NCI-H774 (cell line): Measurements from ENCODE around the gene CCDC81.
"Not testable (repeated sequence)": the region's sequence is repeated elsewhere in the genome, so short reads cannot be mapped to it uniquely, and the experiment has no call there.

ENCODE experiments used
- DNase-seq: peaks from one replicate; lab custom pipeline; 2025; lab: John Stamatoyannopoulos, UW

Gene CCDC81

DNA sequence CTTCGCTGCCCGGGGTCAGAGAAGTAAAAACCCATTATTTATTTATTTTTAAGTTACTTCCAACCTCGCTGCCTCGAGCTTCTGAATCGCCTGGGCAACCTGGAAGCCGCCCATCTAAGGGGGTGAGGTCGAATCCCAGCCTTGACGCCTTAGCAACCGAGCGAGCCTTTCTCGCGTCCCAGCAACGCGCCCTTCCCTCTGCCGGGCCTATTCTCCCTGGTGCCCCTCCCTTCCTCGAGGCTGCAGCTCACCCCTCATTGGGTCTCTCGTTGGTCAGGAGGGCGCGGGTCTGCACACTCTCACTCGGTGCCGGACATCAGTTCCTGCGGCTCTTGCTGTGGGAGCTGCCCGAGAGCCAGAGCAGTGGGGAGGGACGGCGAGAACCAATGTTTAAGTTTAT, at the start of gene CCDC81:
Gene CCDC81 (plus strand): TSS at position 302 of the 400 bp plus-strand sequence. CDS start 277 bp downstream, outside the sequence.
- no peak for DNase-seq

DNA sequence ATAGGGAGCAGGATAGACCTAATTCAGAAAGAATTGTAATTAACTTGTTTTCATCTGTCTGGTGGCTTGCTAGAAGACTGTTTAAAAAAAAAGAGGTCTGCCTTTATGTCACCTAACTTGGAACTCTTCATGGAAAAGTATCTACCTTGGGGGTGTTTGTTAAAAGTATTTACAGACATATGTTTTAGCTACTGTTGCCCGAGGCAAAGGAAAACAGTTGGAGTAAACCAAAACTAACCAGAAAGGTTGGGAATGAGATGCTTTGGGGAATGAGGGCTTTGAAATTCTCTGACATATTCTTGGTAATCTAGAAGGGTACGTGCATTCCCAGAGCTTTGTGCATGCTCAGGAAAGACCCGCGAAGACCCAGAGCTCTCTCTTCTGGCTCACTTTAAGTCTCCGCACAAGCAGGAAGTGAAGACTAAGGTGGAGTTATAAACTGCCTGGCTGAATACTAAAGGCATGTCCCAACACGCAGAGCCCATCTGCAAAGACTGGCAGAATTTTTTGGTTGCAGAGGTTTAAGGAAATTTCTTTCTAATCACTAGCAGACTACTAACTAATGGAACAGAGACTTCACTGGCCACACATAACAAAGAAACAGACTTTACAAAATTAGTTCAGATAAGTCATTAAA, 39.4 kb upstream of the CCDC81 start:
- no peak for DNase-seq

DNA sequence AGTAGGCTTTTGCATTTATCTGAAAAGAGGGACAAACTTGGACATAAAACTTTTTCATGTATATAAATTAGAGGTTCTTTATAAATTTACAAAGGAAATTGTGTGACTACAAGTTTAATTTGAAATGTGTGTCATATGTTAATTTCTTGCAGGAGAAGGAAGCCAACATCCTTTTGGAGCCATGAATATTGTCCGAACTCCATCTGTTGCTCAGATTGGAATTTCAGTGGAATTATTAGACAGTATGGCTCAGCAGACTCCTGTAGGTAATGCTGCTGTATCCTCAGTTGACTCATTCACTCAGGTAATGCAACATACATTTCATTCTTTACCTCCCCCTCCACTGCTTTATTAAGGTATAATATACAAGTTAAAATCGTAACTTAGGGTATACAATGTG, 37.5 kb upstream of the CCDC81 start:
- DNase-seq = no peak

DNA sequence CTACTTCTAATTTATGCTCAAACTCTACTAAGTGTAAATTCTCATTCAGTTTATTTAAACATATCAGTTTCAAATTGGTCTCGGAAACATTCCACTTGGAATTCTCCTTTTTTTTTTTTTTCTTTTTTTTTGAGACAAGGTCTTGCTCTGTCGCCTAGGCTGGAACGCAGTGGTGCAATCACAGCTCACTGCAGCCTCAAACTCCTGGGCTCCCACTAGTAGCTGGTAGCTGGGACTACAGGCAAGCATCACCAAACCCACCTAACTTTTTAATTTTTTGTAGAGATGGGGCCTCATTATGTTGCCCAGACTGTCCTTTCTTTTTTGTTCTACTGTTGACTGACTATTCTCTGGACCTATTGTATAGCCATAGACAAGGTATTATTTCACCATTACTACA, 33.3 kb upstream of the CCDC81 start:
- no peak for DNase-seq

DNA sequence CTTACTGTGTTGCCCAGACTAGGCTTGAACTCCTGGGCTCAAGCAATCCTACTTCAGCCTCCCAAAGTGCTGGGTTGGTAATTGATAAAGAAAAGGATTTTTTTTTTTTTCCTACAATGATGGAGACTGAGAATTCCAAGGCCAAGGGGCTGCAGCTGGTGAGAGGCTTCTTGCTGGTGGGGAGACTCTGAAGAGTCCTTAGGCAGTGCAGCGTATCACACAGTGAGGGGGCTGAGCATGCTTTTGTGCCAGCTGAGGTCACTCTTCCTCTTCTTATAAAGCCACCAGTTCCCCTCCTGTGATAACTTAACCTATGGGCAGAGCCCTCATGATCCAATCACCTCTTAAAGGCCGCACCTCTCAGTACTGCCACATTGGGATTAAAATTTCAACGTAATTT, 28.2 kb upstream of the CCDC81 start:
- DNase-seq = no peak

DNA sequence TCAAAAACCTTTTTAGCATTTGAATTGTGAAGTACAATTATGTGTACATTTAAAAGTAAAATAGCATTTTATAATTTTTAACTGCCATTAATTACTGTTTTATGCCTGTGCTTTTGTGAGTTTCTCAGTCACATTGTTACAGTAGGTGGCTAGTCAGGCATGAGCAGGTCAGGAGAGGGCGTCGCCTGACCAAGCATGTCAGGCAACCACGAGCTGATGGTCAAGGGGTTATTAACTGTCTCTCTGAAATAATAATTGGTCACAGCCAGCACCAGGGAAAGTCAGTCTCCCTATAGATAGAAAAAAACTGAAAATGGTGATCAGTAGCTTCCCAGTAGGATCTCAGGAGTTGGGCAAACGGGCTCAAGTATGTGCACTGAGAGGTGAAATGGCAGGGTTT, 19.4 kb upstream of the CCDC81 start:
- DNase-seq = no peak

DNA sequence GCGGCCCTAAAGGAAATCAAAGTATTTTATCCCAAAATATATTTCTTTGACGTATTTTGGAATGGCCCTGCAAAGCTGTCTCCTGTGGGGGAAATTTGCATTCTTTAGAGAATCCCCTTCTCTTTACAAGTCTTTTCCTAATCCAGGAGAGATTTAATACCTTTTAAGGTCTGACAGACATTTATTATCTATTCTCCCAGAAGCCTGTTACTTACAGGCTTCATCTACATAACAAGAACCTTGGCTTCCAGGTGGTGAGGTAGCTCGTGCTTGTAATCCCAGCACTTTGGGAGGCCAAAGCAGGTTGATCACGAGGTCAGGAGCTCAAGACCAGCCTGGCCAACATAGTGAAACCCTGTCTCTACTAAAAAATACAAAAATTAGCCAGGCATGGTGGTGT, 17.3 kb upstream of the CCDC81 start:
- not testable (repeated sequence) for DNase-seq

DNA sequence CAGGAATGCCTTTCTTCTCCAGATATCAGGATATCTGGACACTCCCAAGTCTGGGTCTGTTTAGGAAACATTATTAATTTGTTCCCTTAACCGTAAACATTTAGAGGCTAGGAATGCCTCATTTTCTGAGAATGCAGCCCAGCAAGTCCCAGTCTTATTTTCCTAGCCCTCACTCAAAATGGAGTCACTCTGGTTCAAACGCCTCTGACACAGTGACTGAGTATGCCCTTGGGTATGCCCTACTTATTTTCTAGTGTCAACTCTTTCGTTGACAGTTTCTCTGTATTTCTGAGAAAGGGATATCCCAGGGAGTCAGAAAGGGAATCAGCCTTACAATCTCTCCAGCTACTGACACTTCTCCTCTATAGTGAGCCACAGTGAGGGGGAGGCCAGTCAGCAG, 16.0 kb upstream of the CCDC81 start:
- no peak for DNase-seq

DNA sequence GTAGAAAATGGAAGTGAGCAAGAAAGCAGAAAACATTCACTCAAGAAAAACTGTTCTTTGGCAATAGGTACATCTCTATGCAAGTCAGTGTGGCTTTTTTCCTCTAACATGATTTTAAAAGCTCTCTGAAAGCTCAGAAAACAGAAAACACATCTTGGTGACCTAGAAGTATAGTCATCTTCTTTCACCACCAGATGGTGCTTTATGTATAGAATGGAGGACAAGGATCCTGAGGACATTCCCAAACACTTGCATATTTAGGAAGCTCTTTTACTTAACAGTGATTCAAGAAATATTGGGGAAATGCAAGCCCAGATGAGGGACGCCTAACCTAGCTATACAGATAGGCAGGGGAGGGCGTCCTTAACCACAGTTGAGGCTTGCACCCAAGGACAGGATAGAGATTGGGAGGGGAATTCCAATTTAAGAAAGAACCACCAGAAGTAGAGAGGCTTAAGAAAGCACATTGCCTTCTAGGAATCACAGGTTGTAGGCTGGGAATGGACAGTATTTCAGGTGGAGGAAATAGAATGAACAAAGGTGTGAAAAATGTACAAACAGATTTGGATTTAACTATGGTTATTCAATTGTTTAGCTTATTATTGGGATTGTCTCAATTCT, 13.8 kb upstream of the CCDC81 start:
- no peak for DNase-seq

DNA sequence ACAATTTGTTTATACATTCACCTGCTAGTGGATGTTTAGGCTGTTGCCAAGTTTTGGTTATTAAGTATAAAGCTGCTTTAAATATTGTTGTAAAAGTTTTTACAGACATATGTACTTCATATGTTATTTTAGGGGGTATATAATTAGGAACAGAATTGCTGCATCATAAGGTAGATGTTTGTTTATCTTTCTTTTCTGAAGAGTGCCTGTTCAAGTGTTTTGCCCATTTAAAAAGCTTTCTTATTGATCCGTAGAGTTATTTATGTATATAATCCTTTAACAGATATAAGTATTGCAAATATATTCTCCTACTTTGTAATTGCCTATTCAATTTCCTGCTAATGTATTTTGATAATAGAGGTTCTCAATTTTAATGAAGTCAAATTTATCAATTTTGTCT, 11.3 kb upstream of the CCDC81 start:
- DNase-seq = no peak

DNA sequence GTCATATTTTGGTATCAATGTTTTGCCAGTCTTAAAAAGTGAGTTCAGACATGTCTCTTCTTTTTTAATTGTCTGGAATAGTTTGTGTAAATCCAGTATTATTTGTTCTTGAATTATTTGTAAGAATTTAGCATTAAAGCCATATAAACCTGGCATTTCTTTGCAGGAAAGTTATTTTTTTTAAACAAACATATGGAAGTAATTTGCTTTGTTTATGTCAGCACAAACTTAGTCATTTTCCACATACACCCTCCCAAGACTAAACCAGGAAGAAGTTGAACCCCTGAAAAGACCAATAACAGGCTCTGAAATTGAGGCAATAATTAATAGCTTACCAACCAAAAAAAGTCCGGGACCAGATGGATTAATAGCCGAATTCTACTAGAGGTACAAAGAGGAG, 9.1 kb upstream of the CCDC81 start:
- no peak for DNase-seq

DNA sequence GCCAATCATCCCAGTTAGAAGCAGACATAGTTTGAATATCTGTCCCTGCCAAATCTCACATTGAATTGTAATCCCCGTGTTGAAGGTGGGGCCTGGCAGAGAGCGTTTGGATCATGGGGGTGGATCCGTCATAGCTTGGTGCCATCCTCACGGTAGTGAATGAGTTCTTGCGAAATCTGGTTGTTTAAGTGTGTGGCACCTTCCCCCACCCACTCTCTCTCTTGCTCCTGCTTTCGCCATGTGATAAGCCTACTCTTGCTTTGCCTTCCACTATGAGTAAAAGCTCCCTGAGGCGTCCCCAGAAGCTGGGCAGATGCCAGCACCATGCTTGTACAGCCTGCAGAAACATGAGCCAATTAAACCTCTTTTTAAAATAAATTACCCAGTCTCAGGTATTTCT, 5.0 kb upstream of the CCDC81 start:
- no peak for DNase-seq

DNA sequence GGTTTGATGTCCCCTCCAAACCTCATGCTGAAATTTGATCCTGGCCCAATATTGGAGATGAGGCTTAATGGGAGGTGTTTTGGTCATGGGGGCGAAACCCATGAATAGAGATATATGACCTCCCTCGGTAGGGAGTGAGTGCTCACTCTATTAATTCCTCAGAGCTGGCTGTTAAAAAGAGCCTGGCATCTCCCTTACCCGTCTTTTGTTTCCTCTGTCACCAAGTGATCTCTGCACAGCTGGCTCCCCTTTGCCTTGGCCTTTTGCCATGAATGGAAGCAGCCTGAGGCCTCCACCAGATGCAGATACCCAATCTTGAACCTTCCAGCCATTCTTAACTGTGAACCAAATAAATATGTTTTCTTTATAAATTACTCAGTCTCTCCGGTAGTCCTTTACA, 4.5 kb upstream of the CCDC81 start:
- no peak for DNase-seq

DNA sequence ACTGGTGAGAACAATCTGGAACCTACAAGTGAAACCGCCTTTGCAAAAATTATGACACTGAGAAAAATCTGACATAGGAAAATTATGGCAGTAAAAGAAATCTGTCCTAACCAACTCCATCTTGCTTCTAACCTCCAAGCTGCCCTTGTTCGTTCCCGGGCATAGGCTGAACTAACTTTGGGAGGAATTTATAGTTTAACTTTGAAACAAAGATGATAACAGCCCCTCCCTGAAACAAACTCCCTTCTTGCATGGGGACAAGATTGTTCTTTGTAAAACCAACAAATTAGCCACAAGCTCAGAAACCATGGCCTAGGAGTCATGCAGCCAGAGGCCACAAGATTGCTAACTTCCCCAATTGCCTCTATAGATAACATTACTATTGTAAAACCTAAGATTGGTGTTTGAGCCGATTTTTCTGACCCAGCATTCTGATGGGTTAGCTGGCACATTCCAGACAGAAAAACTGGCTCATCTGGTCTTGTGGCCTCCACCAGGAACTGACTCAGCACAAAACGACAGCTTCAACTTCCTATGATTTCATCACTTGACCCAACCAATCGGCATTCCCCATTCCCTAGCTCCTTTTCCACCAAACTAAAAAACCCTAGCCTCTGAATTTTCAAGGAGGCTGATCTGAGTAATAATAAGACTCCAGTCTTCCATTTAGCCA, 3.6 kb upstream of the CCDC81 start:
- DNase-seq = no peak

DNA sequence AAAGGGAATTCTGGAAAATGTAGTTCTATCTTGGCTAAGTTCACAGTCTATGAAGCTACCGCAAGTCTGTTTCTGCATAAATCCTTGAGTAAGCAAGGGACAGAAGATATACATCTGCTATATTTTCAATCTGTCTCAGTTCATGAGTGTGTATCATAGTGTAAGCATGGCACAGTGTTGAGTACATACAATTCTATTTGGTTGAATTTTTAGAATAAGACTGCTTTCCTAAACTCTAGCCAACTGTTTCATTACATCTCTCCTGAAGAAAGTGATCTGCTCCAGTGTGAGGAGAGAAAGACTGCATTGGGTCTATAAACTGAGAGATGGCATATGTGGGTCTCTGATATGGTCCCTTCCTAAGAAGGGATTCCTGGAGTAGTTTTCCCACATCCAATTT, 2.6 kb upstream of the CCDC81 start:
- DNase-seq = no peak

DNA sequence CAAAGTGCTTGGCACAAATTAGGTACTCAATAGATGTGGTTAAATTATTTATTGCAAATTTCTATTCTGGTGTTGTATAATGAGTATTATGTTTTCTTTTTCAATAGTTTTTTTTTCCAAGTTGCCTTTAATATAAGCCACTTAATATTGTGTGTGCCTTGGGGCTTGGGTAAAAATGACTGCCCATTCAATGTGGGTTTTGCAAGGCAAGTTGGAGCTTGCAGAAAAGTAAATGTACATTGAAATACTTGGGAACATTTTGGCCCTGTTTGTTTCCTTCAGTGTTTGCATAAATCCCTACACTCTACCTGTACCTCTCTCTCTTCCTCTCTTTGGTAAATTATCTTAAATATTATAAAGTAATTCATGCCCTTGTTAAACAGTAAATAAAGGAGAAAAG, 2.1 kb upstream of the CCDC81 start:
- DNase-seq = no peak

DNA sequence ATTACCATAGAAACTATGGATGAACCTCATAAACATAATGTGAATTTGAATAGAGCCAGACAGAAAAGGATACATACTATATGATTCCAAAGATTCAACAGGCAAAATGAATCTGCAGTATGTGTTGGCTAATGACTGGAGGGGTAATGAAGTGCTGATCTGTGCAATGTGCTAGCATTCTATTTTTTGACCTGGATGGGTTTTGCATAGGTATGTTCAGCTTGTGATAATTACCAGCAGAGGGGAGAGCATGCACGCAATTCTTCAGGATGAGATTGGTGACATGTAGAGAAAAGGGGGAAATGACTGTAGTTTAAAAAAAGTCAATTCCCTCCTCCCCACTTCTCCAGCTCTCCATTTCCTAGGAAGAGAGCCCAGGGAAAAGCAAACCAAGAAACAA, 618 bp upstream of the CCDC81 start:
- DNase-seq = no peak

DNA sequence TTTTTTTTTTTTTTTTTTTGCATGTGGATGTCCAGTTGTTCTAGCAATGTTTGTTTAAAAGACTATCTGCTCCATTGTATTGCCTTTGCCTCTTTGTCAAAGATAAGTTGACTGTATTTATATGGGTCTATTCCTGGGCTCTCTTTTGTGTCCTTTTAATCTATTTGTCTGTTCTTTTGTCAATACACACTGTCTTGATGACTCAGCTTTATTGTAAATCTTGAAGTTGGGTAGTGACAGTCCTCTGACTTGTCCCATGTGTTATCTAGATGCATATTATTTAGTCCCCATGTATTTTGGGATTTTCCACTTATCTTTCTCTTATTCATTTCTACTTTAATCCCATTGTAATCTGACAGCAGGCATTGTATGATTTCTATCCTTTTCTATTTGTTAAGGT, 3.3 kb downstream of the CCDC81 start:
- DNase-seq = no peak

DNA sequence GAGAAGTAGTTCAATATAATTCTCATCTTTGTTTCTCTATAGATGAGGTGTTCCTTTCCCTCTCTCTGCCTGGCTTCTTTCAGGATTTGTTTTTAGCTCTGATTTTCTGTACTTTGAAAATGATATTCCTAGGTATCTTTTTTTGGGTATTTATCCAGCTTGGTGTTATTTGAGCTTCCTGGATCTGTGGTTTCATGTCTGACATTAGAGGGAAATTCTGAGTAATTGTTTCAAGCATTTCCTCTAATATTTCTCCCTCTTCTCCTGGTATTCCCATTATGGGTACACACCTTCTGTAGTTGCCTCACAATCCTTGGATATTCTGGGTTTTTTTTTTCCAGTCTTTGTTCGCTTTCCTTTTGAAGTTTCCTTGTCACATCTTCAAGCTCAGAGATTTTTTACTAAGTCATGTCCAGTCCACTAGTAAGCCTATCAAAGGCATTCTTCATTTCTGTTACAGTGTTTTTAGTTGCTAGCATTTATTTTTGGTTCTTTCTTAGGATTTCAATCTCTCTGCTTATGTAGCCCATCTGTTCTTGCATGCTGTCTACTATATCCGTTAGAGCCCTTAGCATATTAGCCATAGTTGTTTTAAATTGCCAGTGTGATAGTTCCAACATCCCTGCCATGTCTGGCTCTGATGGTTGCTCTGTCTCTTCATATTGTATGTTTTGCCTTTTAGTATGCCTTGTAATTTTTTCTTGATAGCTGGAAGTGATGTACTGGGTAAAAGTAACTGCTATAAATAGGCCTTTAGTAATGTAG, 5.8 kb downstream of the CCDC81 start:
- no peak for DNase-seq

DNA sequence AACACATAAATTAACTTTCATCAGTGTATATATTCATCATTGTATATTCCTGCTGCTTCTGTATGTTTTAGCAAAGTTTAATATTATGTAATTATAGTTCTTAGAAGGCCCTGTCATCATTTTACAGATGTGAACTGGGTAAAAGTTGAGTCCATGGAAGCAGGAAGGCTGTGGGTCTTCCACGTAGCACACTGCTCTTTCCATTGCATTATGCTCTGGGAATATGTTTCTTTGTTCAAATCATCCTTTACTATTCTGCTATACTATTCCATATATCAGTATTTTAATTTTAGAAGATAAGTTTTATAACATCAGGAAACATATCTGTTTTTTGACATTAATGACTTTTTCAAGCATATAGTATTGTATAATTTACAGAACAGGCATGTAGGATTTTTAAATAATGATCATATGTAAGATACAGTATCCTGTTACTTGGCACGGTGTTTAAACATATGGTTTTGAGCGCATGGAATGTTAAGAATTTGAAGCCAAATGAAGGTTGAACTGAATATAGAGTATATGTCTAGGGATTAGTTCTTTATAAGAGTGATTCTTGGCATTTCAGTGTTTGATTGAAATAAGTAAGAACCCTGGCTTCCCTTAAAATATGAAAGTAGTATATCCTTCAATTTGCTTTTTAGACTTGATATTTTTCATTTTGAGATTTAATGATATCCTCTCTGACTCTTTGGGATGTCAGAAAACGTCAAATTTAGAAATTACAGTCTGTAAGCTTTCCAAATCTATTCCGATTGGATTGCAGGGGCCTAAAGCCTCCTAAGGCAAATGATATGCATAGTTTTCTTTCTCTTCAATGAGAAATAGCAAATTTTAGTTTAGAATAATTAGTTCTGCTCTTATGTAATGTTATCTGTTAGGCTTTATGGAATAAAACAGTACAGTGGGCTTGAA, 8.6 kb downstream of the CCDC81 start:
- no peak for DNase-seq

DNA sequence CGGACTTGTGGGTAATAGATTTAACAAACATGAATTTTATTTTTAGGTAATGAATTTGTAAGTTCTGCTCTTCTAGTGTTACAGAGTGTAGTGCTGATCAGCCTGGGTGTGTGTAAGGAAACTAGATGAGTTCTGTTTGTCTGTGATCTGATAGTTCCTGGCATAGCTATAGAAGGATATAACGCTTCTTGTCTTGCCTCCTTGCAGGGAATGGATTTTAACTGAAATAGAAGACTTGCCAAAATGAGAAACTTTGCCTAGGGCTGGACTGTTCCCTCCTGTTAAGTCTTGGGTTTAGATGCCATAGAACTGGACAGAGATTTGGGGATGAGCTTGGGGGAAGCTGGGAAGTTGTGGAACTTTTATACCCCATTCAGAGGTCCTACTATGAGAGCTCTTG, 11.6 kb downstream of the CCDC81 start:
- DNase-seq = no peak

DNA sequence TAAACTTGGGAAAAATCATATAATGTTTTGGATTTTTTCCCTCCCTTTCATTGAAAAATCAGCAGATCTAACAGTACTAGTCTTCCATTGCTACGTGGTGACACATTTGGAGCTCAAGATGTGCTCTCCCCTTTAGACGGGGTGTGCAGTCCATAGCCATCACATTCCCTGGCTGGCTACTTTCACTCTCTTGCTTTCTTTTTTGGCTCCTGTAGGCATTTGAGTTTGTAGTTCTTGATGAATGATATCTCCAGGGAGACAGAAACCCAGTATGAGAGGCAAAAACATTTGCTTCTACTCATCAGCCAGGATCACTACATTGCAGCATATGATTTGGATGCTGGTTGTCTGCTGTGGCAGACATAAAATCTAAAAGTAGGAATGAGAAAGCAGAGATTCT, 12.1 kb downstream of the CCDC81 start:
- no peak for DNase-seq
